Activated CD4-positive, CD25-positive, alpha-beta regulatory T cell (primary cell): ENCODE measurements around the gene ARSB.

Source experiments
- DNase-seq, 4 experiments: peaks; one replicate each; lab custom pipeline; 2025; lab: John Stamatoyannopoulos, UW

The ARSB gene

GRCh38 chr5:78804995-78805394, 180.1 kb downstream of the ARSB start:
- DNase-seq = no peak

GRCh38 chr5:78803941-78804340, 181.2 kb downstream of the ARSB start:
- DNase-seq = no peak

DNA sequence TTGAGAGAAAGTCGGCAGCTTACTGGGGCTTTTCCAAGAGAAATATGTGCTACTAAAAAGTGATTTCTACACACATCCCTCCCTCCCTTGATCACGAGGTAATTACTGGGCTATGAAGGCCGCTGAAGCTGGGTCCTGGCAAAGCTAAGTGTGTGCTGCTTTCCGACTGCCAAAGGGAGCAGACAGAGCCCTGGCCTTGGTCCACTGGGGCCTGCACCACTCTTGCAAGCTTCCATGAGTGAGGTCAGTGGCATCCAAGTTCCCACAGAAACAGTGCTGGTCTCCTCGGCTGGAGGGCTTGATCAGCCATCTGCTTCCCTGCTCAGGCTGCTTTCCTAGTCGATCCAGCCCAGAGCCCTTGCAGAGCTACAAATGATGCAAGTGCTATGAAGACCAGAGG, 181.8 kb downstream of the ARSB start:
- no peak for DNase-seq

GRCh38 chr5:78801413-78801812, 183.7 kb downstream of the ARSB start:
- no peak for DNase-seq

- no peak for DNase-seq
Measured at GRCh38 chr5:78799266-78800017, 185.7 kb downstream of the ARSB start.

GRCh38 chr5:78798673-78799029, 186.5 kb downstream of the ARSB start:
- no peak for DNase-seq

DNA sequence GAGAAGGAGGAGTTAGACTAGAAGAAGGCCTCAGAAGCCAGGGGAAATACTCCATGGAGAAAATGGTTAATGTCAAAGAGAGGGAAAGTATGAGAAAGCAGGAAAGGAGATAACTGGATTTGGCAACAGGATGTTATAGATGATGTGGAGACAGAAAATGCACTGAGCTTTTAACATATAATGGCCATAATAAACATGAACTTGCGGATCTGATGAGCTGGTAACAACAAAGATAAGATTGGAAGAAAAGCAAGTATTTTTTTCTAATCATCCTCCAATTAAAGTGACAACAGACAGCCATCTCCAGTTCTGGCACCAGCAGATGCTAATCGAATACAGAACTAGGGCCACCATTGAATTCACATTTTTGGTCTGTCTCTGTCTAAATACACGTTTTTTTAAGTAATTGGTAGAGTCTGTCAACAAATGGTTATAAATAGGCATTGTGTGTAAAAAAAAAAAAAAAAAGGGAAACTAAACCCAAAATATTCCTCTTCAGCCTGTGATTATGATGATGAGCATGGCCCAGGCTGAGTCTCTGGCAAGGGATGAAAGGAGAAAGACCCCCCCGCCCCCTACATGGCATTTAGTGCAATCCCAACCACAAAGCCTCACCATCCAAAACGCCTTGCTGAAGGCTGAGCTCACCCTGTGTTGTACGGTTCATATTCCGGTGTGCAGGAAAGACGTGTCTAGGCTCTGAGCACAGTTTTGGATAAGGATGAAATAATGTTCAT, 187.0 kb downstream of the ARSB start:
- DNase-seq = no peak

- no peak for DNase-seq
Measured at GRCh38 chr5:78795757-78796156, 189.4 kb downstream of the ARSB start.

GRCh38 chr5:78794693-78795215, 190.4 kb downstream of the ARSB start:
- DNase-seq = no peak

GRCh38 chr5:78793907-78794662, 191.0 kb downstream of the ARSB start:
- DNase-seq = no peak

DNA sequence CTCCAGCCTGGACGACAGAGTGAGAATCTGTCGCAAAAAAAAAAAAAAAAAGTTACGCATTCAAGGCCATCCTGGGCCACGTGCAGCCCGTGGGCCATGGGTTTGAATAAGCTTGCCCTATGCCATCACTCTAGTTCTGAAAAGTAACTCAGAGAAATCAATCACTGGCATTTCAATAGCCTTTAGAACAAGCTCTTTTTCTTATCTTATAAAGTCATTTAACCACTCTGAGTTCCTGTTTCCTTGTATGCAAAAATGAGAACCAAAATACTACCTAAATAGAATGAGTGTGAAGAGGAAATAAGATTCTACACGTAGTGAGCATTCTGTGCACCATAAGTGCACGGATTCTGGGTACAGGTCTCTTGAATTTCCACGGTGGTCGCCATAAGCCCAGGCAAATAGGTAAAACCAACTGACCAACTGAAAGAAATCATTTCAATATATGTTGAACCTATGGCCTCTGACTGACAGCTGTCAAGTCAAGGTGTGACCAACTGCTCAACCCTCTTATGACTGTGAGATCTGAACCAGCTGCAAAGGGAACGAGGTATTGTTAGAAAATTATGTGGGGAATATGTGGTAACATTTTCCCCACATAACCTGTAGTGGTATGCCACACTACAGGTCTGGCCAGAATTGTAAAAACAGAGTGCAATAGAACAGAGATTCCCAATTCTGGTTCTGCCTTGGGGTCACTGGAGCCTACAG, 192.6 kb downstream of the ARSB start:
- DNase-seq = no peak

GRCh38 chr5:78791501-78792100, 193.5 kb downstream of the ARSB start:
- DNase-seq = no peak

DNA sequence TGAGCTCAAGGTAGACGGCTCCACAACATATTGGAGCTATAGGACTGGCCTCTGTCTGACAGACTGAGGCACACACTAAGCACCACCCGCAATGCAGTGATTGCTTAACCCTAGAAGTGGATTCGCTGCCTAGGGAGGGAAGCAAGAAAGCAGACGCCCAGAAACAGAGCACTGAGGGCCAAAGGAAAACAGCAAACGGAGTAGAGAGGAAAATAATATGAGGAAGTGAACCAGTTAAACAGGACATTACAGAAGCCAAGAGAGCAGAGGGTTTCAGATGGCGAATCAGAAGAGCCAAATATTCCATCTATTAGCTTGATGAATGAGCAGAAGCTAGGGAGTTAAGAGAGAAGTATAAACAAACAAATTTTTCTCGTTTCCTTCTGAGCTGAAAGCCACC, 197.3 kb downstream of the ARSB start:
- DNase-seq = no peak

DNA sequence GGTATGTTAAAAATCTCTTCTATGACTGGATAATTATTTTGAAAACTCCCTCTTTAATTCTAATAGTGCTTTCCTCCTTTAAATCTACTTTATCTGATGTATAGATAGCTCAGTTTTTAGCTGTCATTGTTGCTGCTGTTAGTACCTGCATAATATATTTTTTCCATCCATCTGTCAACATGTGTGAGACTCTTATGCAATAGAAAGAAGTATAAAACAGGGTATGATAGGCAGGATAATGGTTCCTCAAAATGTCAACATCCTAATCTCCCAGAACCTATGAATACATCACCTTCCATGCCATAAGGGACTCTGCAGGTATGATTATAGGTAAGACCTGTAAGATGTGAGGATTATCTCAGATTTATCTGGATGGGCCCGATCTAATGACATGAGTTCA, 199.7 kb downstream of the ARSB start:
- no peak for DNase-seq

DNA sequence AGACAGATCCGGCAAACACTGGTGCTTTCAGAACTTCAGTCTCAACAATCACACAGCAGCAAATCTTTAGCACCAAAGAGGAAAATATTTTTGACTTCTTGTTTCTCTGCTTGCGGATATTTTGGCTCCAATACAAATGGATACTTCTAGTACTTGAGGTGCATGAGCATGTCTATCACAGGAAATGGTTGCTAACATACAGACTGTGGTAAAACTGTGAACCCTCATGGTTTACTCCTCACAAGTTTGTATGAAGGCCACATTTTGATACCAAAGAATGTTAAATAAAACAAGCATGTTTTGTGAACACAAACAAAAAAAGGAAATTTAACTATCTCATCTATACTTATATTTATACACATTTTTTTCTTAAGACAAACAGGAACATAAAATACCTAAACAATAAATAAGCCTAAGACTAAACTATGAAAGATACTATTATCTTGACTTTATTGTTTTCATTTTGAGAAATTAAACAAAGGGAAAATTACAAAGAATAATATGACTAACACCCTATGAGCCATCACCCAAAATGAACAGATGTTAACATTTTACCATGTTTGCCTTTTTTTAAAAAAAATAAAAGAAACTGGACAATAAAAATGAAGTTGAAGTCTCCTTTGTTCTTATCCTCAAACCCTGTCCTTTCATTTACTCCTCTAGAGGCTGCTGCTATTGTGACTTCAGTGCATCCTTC, 201.5 kb downstream of the ARSB start:
- no peak for DNase-seq

DNA sequence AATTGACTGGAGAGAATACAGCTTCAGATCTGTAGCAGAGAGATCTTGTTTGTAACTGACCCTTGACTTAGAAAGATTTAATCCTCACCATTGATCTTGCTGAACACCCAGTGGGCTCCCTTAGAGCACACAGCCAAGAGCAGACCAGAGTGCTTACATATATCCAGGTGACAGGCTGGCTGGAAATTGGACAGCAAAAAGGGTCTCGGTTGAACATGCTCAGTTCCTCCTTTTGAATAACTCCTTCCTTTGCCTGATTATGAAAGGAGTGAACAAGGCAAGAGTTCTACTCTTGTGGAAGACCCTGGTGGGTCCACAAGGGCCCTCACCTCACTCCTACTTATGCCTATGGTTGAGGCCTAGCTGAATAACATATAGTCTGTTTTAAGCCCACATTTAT, 202.4 kb downstream of the ARSB start:
- no peak for DNase-seq

GRCh38 chr5:78781611-78782286, 203.4 kb downstream of the ARSB start:
- no peak for DNase-seq

DNA sequence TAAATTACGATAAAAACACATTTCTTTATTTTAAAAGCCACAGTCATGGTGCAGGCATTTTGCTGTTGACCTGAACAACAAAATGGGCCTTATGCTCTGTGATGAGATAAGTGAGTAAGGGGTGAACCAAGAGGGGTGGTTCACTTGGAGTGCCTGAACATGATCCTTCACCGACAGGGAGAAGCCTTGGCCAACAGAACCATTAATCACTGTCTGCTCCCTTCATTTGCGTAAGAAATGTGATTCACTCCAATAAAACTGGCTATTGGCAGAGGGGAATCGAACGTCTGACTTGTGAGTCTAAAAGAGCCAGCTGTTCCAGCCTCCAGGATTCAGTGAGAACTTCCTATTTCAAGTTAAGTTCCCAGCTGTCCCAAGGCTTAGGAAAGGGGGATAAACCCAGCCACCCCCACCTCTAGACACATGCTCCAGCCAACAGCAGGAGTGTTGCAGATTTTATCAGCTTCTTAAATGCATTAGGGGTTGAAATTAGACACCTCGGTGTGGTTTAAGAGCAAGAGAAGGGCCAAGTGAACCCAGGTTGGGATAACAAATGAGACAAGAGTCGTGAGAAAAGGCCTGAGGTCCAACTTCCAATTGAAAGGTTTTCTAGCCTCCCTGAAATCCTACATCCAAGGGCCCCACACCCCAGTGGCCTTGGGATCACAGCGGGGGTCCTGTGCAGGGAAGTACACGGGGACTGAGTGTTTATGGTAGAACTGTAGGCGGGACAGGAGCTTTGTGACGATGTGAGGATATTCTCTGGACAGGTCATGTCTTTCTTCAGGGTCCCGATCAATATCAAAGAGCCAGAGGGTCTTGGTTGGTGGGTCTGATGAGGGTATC, 205.1 kb downstream of the ARSB start:
- DNase-seq = no peak

DNA sequence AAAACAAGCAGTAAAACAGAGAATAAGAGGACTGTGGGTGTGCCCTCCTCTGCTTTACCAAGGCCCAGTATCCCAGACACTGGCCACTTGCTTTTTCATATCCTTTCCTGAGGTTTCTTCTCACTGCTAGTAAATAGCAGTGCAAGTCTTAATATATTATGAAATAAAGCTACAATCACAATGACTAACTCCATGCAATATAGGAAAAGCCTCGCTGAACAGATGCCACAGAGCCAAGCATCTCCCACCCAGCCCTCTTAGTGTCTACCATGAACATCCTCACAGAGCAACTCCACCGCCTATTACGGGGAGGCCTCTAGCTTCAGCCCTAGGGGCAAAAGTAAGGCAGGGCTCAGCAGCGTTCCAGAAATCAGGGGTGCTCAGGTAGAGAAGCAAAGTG, 205.8 kb downstream of the ARSB start:
- DNase-seq = no peak

DNA sequence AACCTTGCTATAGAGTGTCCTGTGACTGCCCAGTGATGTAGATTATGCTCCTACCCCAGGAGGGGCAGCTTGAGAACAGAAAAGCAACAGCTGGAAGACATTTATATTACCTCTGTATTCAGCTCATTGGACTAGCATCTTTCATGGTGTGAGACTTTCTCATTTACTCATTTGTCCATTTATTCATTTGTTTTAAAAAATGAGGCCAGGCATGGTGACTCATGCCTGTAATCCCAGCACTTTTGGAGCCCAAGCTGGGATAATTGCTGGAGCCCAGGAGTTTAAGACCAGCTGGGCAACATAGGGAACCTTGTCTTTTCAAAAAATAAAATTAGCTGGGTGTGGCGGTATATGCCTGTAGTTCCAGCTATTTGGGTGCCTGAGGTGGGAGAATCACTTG, 206.6 kb downstream of the ARSB start:
- no peak for DNase-seq
